Activated naive CD4-positive, alpha-beta T cell treated with anti-CD3 and anti-CD28 coated beads, Interleukin-2, amount 10 ng/mL, durations not matched to agents 7 days and 5 days (primary cell): Measurements from ENCODE around the gene RETREG3.
"Not testable (repeated sequence)": the region's sequence is repeated elsewhere in the genome, so short reads cannot be mapped to it uniquely, and the experiment has no call there.

ENCODE experiments used
- CTCF ChIA-PET: fragments of 350-600 bp; sonication (Branson Sonifier 250); formaldehyde crosslinking; loops from one replicate; lab custom pipeline; 2021; ENCODE audit warnings: antibody characterized with exemption; lab: Charles Lee
- DNase-seq: peaks from one replicate; pipeline ENCODE4 v3.0.0-alpha.2; 2020
- H3K27ac Mint-ChIP-seq: one replicate; pipeline ENCODE4 v1.8.0; 2021; ENCODE audit warnings: mild to moderate bottlenecking, moderate library complexity, mixed read lengths
- H3K27me3 Mint-ChIP-seq: one replicate; pipeline ENCODE4 v1.8.0; 2021; ENCODE audit warnings: mild to moderate bottlenecking, mixed read lengths
- H3K36me3 Mint-ChIP-seq: one replicate; pipeline ENCODE4 v1.8.0; 2021; ENCODE audit warnings: mixed read lengths
- H3K4me1 Mint-ChIP-seq: one replicate; pipeline ENCODE4 v1.8.0; 2021; ENCODE audit warnings: mixed read lengths
- H3K4me3 Mint-ChIP-seq: one replicate; pipeline ENCODE4 v1.8.0; 2021; ENCODE audit warnings: mild to moderate bottlenecking, moderate library complexity, mixed read lengths
- H3K9me3 Mint-ChIP-seq: one replicate; pipeline ENCODE4 v1.8.0; 2021; ENCODE audit warnings: mixed read lengths

Gene RETREG3

DNA sequence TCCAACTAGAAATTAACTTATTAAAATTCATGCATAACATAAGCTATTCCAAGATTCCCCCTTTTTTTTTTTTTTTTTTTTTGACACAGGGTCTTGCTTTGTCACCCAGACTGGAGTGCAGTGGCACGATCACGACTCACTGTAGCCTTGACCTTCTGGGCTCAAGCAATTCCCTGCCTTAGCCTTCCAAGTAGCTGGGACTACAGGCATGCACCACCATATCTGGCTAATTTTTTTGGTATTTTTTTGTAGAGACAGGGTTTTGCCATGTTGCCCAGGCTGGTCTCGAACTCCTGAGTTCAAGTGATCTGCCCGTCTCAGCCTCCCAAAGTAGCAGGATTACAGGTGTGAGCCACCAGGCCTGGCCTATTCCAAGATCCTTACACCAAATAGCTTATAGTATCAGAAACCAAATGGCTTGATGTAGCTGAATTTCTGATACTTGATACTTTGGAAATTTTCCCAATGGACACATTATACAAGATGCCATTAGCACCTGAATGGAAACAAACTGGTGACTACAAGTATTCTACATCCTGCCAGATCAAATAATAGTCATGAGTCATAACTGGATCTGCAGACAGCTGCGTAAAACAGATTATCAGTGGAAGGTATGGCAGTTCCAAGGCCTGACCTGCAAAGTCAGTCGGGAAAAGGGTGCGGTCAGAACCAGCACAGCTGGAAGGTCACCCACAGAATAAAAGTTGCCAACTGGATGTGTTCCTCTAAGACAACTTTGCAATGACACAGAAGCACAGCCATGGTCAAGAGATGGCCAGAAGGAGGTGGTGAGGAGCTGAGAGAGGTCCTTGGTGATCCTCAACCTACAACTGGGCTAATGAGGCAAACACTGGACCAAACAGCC lies 14.8 kb upstream of the RETREG3 start:
- DNase-seq: no peak
- Mint-ChIP-seq H3K27me3 (peaks cover 6% of the 10 kb centered on the region), H3K4me3 (no peak overlapping the region), H3K9me3 (no peaks in the 10 kb centered on the region), H3K36me3 (no peaks in the 10 kb centered on the region), H3K27ac (no peak overlapping the region), H3K4me1 (no peaks in the 10 kb centered on the region)
- CTCF ChIA-PET: interaction anchor here (1.4 kb wide), 1 partner anchor 57 kb away, joined by 3 read pairs; no protein-coding TSS in a partner anchor

- no peak overlapping the region for H3K27ac Mint-ChIP-seq
- DNase-seq: no peak
- H3K36me3 Mint-ChIP-seq: no peaks in the 10 kb centered on the region
- peaks cover 6% of the 10 kb centered on the region for H3K27me3 Mint-ChIP-seq
- H3K4me1 Mint-ChIP-seq: peaks cover 6% of the 10 kb centered on the region
- H3K4me3 Mint-ChIP-seq: no peak overlapping the region
- H3K9me3 Mint-ChIP-seq: no peaks in the 10 kb centered on the region
- CTCF ChIA-PET: no interaction called here
Observed at GRCh38 chr17:42623271-42623670, 14.1 kb upstream of the RETREG3 start.

- H3K9me3 Mint-ChIP-seq, H3K36me3 Mint-ChIP-seq, H3K4me1 Mint-ChIP-seq, CTCF ChIA-PET, H3K4me3 Mint-ChIP-seq, DNase-seq, H3K27ac Mint-ChIP-seq, H3K27me3 Mint-ChIP-seq: not testable (repeated sequence)
Observed at GRCh38 chr17:42621987-42622386, 12.8 kb upstream of the RETREG3 start.

DNA sequence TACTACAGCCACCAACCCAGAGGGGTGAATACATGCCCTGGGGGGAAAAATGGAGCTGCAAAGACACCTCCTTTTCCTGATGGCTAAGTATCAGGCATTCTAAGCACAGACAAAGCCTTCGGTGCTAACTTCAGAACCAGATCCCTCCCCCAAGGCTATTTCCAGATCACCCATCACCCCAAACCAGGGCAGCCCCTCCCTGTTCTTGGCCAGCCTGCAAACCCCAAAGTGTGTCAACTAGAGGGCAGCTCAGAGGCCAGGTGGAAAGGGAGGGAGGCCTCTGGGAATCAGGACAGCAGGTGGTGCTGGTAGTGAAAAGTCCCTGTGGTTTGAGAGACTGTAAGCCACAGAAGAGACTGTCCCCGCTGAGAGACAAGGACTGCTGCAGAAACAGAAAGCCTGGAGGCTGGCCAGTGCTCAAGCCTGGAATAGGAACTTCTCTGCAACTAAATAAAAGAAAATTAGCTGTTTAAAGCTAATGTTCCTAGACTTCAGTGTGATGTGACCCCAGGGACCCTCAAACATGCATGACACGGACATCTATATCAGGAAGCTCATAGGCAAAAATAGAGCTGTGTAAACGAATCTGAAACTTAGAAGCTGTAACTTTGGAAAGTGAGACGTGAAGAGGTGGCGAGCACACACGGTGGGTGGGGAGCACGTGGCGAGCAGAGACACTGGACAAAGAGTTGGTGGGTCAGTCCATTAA lies 9.4 kb upstream of the RETREG3 start:
- Mint-ChIP-seq H3K36me3 (peaks cover 21% of the 10 kb centered on the region), H3K9me3 (no peaks in the 10 kb centered on the region), H3K4me1 (peaks cover 6% of the 10 kb centered on the region), H3K4me3 (no peak overlapping the region), H3K27ac (no peak overlapping the region), H3K27me3 (no peaks in the 10 kb centered on the region)
- CTCF ChIA-PET: interaction anchor here (0.7 to 1.0 kb wide), 2 partner anchors 10 to 62 kb away, joined by 3 read pairs; no protein-coding TSS in a partner anchor
- DNase-seq: peak; percentile 24

DNA sequence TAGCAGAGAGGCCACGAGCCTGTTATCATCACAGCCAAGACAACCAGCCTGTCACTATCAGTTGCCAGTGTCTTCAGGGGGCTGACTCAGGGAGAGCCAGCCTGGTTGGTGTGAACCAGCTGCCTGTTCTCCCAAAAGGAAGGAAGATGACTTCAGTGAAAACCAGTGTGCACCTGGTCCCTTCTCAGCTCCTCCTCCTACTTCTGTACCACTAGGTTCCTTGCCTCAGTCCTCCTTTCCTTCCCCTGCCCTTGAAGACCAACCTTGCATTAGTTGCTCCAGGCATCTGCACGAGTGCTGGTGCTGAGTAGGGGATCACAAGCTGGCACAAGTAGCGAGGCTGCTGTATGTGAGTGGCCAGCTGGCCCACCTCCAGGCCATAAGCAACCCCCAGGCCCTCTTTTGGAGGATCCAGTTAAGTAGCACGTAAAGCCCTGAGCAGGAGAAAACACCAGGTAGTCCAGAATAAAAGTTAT lies 8.8 kb upstream of the RETREG3 start:
- peaks cover 24% of the 10 kb centered on the region for H3K36me3 Mint-ChIP-seq
- H3K27me3 Mint-ChIP-seq: no peaks in the 10 kb centered on the region
- DNase-seq: no peak
- H3K4me3 Mint-ChIP-seq: no peak overlapping the region
- H3K9me3 Mint-ChIP-seq: no peaks in the 10 kb centered on the region
- CTCF ChIA-PET: interaction anchor here (0.6 kb wide), 1 partner anchor 141 kb away, joined by 3 read pairs; no protein-coding TSS in a partner anchor
- no peak overlapping the region for H3K27ac Mint-ChIP-seq
- H3K4me1 Mint-ChIP-seq: peaks cover 6% of the 10 kb centered on the region

DNA sequence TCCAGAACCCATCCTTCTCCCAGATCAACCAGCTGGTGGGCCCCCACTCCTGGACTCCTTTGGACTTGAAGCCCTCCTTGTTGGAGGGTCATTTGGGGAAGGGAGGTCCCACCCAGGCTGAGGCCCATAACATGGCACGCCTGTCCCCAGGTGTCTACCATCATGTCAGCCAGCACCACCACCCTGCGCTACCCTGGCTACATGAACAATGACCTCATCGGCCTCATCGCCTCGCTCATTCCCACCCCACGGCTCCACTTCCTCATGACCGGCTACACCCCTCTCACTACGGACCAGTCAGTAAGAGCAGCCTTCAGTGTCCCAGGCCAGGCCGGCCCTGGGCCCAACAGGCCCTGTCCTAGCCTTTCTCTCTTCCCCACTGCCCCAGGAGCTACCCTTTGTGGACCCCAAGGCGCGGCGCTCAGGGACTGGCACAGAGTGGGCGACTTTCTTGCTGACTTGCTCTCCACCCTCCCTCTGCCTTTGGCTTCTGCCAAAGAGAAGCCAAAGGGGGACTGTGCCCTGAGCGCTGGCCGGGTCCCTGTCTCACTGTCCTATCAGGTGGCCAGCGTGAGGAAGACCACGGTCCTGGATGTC lies 4.6 kb upstream of the RETREG3 start:
- Mint-ChIP-seq H3K27ac (peak overlapping the region; percentile 50), H3K36me3 (peaks cover 36% of the 10 kb centered on the region), H3K27me3 (peaks cover 5% of the 10 kb centered on the region), H3K4me3 (no peak overlapping the region), H3K4me1 (peaks cover 16% of the 10 kb centered on the region), H3K9me3 (no peaks in the 10 kb centered on the region)
- CTCF ChIA-PET: no interaction called here
- no peak for DNase-seq

- CTCF ChIA-PET: no interaction called here
- H3K4me3 Mint-ChIP-seq: peak overlapping the region; percentile 15
- H3K9me3 Mint-ChIP-seq: no peaks in the 10 kb centered on the region
- H3K27ac Mint-ChIP-seq: peak overlapping the region; percentile 52
- H3K4me1 Mint-ChIP-seq: peaks cover 23% of the 10 kb centered on the region
- H3K36me3 Mint-ChIP-seq: peaks cover 36% of the 10 kb centered on the region
- H3K27me3 Mint-ChIP-seq: peaks cover 5% of the 10 kb centered on the region
- DNase-seq: no peak
Observed at GRCh38 chr17:42612013-42612412, 2.8 kb upstream of the RETREG3 start.

DNA sequence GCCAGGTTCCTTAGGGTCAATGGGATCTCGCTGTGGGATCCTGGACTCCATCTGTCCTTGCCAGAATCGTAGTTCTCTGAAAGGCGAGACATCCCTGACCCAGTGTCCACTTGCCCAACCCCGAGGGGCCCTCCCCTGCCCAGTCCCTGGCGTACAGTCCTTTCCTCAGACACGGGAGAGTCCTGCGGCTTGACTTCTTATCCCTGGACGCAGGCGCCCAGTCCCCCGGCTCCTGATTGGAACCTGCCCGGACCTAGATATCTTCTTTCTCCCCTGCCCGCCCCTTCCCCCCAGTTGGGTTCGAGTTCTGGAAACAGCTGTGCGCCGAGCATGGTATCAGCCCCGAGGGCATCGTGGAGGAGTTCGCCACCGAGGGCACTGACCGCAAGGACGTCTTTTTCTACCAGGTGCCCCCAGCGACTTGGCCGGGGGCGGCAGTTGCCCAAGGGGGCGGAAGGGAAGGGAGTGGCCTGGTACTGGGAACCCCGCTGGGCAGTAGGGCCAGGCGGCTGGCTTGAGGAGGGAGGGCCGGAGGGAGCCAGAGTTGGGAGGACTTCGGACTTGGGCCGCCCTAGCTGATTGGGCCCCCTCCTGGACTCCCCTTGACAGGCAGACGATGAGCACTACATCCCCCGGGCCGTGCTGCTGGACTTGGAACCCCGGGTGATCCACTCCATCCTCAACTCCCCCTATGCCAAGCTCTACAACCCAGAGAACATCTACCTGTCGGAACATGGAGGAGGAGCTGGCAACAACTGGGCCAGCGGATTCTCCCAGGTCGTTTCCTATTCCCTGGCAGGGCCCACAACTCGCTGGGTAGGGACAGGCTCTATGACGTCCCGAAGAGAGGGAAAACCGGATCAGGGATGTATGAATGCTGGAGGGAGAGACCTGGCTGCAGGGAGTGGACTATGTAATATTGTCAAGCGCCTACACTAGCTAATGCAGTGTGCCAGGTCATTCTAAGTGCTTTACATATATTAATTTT lies 934 bp upstream of the RETREG3 start:
- Mint-ChIP-seq H3K4me1 (peaks cover 40% of the 10 kb centered on the region), H3K36me3 (peaks cover 41% of the 10 kb centered on the region)
- CTCF ChIA-PET: interaction anchor here (1.1 to 3.7 kb wide), 2 partner anchors 32 to 154 kb away, joined by 3 to 26 read pairs; partner anchors contain the start of gene PSMC3IP

DNA sequence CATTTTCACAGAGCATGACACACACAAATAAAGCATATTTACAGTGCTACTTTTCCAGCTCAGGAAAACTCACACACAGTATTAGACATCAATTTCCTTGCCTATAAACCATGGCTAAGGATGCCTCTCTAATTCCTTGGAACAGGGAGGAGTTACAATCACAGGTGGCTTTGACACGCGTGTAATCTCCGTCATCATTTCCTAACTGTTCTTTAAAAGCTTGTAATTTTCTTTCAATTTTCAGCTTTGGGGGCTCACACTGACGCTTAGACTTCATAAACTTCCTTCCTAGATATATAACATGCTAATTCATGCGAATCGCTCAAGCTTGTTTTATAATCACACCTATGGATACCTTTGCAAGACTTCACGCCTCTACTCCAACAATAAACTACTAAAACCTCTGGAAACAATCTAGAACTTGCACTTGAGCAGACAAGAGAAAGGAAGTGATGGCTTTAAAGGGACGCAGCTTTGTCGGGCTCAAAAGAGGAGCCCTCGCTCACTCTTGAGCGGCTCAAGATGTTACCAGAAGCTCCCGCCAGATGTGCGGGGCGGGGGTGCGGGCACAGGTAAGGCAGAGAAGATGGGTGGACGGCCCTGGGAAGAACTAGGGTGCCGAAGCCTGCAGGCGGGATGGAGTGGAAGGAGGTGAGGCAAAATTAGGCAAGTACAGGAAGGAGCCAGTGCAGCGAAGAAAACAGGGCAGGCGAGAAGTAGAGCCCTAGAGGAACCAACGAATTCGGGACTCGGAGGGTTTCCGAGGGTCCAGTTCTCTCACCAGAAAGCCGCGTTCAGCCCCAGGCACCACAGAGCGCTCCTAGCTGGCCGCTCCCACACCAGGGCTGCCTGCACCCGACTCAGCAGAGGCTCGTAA lies 631 bp downstream of the RETREG3 start:
- peaks cover 51% of the 10 kb centered on the region for H3K4me1 Mint-ChIP-seq
- peak overlapping the region; percentile 99 for H3K4me3 Mint-ChIP-seq
- peaks cover 5% of the 10 kb centered on the region for H3K27me3 Mint-ChIP-seq
- CTCF ChIA-PET: interaction anchor here (0.6 to 3.7 kb wide), 7 partner anchors 10 to 189 kb away, joined by 3 to 26 read pairs (median 3); partner anchors contain the start of gene PSMC3IP
- peaks cover 33% of the 10 kb centered on the region for H3K36me3 Mint-ChIP-seq
- H3K9me3 Mint-ChIP-seq: no peaks in the 10 kb centered on the region
- DNase-seq: no peak
- peak overlapping the region; percentile 97 for H3K27ac Mint-ChIP-seq

More for the DNA sequence above, 934 bp upstream of the RETREG3 start:
- H3K27me3 Mint-ChIP-seq, H3K9me3 Mint-ChIP-seq: not testable (repeated sequence)
- H3K4me3 Mint-ChIP-seq: peak overlapping the region; percentile 99
- H3K27ac Mint-ChIP-seq: peak overlapping the region; percentile 97
- peak; percentile 48 for DNase-seq

GRCh38 chr17:42607769-42608168 lies 1.4 kb downstream of the RETREG3 start:
- peaks cover 5% of the 10 kb centered on the region for H3K27me3 Mint-ChIP-seq
- H3K36me3 Mint-ChIP-seq: peaks cover 35% of the 10 kb centered on the region
- H3K4me3 Mint-ChIP-seq: peak overlapping the region; percentile 99
- no peaks in the 10 kb centered on the region for H3K9me3 Mint-ChIP-seq
- peak overlapping the region; percentile 97 for H3K27ac Mint-ChIP-seq
- CTCF ChIA-PET: interaction anchor here (0.9 to 3.7 kb wide), 5 partner anchors 11 to 190 kb away, joined by 3 to 26 read pairs (median 3); partner anchors contain the start of gene PSMC3IP
- H3K4me1 Mint-ChIP-seq: peaks cover 54% of the 10 kb centered on the region
- no peak for DNase-seq

DNA sequence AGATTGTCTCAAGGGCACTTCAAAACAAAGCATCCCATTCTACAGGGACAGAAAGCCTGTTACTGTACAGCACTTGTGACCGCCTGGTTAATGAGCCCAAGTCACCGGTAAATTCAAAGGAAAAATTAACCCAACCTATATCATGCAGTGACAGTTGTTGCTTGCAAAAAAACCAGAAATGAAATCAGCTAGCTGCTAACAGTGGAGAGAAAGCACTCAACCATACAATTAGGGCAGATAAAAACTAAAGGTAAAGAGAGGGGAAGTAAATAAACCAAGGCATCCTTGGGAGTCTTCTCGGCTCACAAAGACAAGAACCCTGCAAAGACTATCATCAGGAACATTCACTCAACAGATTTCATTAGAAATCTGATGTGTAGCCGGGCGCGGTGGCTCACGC lies 5.9 kb downstream of the RETREG3 start:
- Mint-ChIP-seq H3K27ac (no peak overlapping the region), H3K36me3 (peaks cover 32% of the 10 kb centered on the region), H3K4me1 (peaks cover 48% of the 10 kb centered on the region), H3K4me3 (no peak overlapping the region), H3K9me3 (no peaks in the 10 kb centered on the region), H3K27me3 (no peaks in the 10 kb centered on the region)
- DNase-seq: no peak
- CTCF ChIA-PET: no interaction called here

DNA sequence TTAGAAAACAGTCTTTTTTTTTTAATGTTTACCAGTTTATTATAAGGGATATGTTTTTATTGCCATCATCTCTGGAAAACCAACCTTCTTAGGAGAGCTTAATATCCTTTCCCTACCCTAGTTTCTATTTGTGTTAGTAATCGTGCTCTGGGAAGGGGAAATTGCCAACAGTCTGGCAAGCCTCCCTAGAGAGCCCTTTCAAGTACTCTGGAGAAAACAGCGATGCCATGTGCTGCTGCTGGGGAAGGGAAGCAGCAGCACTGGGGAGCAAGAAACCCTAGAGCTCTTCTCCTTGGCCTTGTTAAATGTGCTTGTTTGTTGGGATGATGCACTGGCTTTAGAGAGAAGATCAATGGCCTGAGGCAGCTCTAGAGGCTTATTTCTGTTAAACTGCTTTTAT lies 10.3 kb downstream of the RETREG3 start:
- Mint-ChIP-seq H3K4me1 (peaks cover 12% of the 10 kb centered on the region), H3K27ac (no peak overlapping the region), H3K4me3 (no peak overlapping the region), H3K36me3 (peaks cover 21% of the 10 kb centered on the region), H3K27me3 (no peaks in the 10 kb centered on the region), H3K9me3 (no peaks in the 10 kb centered on the region)
- no peak for DNase-seq
- CTCF ChIA-PET: interaction anchor here (0.5 kb wide), 1 partner anchor 264 kb away, joined by 3 read pairs; no protein-coding TSS in a partner anchor
